ENCODE results near the gene PARP14. TPM values are rescaled to one million over a fixed set of nuclear protein-coding genes. Genes with fewer than 3 reads are reported as not detected.
A peak's percentile ranks its signal among the peaks of the same experiment; 100 is the strongest.

PARP14 gene
- total RNA-seq, 1 experiment from 2014 or later = 33.3 TPM

DNA sequence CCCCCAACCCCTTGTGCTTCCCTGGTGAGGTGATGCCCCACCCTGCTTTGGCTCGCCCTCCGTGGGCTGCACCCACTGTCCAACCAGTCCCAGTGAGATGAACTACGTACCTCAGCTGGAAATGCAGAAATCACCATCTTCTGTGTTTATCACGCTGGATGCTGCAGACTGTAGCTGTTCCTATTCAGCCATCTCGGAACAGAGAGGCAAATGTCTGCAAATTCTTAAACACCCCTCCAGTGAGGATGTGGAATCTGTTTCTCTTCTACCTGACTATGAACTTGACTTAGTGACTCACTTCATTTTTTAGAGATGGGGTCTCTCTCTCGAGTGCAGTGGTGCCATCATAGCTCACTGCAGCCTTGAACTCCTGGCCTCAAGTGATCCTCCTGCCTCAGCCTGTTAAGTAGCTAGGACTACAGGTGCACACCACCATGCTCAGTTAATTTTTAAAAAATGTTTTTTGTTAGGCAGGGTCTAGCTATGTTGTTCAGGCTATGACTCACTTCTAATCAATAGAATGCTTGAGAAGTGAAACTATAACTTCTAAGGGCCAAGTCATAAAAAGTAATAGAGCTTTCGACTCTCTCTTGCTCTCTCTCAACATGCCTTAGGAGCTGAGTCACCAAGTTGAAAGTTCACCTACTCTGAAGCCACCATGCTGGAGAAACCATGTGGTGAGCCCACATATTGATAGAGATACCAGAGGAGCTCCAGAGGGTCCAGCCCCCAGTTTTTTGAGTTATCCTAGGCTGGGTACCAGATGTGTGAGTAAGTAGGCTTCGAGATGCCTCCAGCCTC, 11.5 kb upstream of the PARP14 start:
- CTCF ChIA-PET = no interaction called here
- Histone ChIP-seq H3K9me3 (ENCODE audit: insufficient read depth, low read depth) (no peaks in the 10 kb centered on the region; the same call in 1 of the 2 replicates), H4K20me1 (ENCODE audit: insufficient read depth) (no peaks in the 10 kb centered on the region), H3F3A (ENCODE audit: insufficient read depth, low read depth) (peaks cover 3% of the 10 kb centered on the region; the same call in 1 of the 2 replicates), H3K4me1 (replicated peaks; ENCODE audit: insufficient read depth) (0 out of 2 replicates have a peak, but pooled peaks cover 12% of the 10 kb centered on the region), H3K9me2 (ENCODE audit: insufficient read depth) (no peaks in the 10 kb centered on the region), H3K4me3 (no peak overlapping the region), H3K79me2 (ENCODE audit: low read depth) (no peaks in the 10 kb centered on the region), H2AFZ (peak overlapping the region; percentile 72), H3K36me3 (ENCODE audit: low read depth) (no peaks in the 10 kb centered on the region), H3K27ac (peak overlapping the region; percentile 33; the same call in 1 of the 2 replicates), H3K4me2 (no peak overlapping the region), H3K27me3 (ENCODE audit: insufficient read depth, low read depth) (no peaks in the 10 kb centered on the region)
- intact Hi-C loops (cut with micrococcal nuclease; ENCODE audit: unreplicated experiment) = no loop called here
- TF ChIP-seq, protein P1, sequence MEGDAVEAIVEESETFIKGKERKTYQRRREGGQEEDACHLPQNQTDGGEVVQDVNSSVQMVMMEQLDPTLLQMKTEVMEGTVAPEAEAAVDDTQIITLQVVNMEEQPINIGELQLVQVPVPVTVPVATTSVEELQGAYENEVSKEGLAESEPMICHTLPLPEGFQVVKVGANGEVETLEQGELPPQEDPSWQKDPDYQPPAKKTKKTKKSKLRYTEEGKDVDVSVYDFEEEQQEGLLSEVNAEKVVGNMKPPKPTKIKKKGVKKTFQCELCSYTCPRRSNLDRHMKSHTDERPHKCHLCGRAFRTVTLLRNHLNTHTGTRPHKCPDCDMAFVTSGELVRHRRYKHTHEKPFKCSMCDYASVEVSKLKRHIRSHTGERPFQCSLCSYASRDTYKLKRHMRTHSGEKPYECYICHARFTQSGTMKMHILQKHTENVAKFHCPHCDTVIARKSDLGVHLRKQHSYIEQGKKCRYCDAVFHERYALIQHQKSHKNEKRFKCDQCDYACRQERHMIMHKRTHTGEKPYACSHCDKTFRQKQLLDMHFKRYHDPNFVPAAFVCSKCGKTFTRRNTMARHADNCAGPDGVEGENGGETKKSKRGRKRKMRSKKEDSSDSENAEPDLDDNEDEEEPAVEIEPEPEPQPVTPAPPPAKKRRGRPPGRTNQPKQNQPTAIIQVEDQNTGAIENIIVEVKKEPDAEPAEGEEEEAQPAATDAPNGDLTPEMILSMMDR (conservative IDR thresholded peaks at IDR 0.05) = no peak
- no peak for TF ChIP-seq EZH2 (IDR thresholded peaks at IDR 0.05; ENCODE audit: low read depth)
- DNase-seq = peak in 1 of 2 experiments; percentile 73
- POLR2A ChIA-PET (ENCODE audit: unreplicated experiment) = interaction anchor here (0.6 kb wide), 2 partner anchors 184 to 455 kb away, joined by 4 to 5 read pairs; no protein-coding TSS in a partner anchor
- no TSS peak for BruUV-seq (replicated peaks)

DNA sequence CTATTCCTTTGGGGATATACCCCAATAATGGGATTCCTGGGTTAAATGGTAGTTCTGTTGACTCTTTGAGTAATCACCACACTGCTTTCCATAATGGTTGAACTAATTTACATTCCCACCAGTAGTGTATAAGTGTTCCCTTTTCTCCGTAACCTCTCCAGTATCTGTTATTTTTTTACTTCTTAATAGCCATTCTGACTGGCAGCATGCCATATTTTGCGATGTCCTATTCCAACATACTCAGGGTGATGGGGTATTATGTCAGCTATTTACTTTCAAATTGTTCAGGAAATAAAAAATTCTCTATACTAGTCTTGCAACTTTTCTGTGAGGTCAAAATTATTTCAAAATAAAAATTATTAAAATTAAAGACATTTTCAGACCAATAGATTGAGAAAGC, 9.1 kb upstream of the PARP14 start:
- TF ChIP-seq EZH2 (IDR thresholded peaks at IDR 0.05; ENCODE audit: low read depth) = no peak
- TF ChIP-seq, protein P1 (conservative IDR thresholded peaks at IDR 0.05) = no peak
- intact Hi-C loops (cut with micrococcal nuclease; ENCODE audit: unreplicated experiment) = no loop called here
- Histone ChIP-seq H3K27ac (no peak overlapping the region), H3K36me3 (ENCODE audit: low read depth) (no peaks in the 10 kb centered on the region), H2AFZ (no peak overlapping the region), H3K4me3 (no peak overlapping the region), H3K9me2 (ENCODE audit: insufficient read depth) (no peaks in the 10 kb centered on the region), H3F3A (ENCODE audit: insufficient read depth, low read depth) (peaks cover 3% of the 10 kb centered on the region; the same call in 1 of the 2 replicates), H3K79me2 (ENCODE audit: low read depth) (no peaks in the 10 kb centered on the region), H3K27me3 (ENCODE audit: insufficient read depth, low read depth) (no peaks in the 10 kb centered on the region), H3K9me3 (ENCODE audit: insufficient read depth, low read depth) (peaks cover 6% of the 10 kb centered on the region; the same call in 1 of the 2 replicates), H4K20me1 (ENCODE audit: insufficient read depth) (no peaks in the 10 kb centered on the region), H3K4me1 (replicated peaks; ENCODE audit: insufficient read depth) (0 out of 2 replicates have a peak, but pooled peaks cover 12% of the 10 kb centered on the region), H3K4me2 (no peak overlapping the region)
- BruUV-seq (replicated peaks) = no TSS peak
- ChIA-PET CTCF (no interaction called here), POLR2A (ENCODE audit: unreplicated experiment) (interaction anchor here (0.7 kb wide), 1 partner anchor 20 kb away, joined by 10 read pairs; no protein-coding TSS in a partner anchor)
- DNase-seq = no peak

DNA sequence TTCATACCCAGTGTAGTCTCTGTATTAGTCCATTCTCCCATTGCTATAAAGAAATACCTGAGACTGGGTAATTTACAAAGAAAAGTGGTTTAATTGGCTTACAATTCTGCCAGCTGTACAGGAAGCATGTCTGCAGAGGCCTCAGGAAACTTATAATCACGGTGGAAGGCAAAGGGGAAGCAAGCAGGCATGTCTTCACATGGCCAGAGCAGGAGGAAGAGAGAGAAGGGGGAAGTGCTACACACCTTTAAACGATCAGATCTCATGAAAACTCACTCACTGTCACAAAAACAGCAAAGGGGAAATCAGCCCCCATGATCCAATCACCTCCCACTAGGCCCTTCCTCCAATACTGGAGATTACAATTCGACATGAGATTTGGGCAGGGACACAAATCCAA, 6.3 kb upstream of the PARP14 start:
- BruUV-seq (replicated peaks) = no TSS peak
- Histone ChIP-seq H3K9me2 (ENCODE audit: insufficient read depth) (no peaks in the 10 kb centered on the region), H3K36me3 (ENCODE audit: low read depth) (no peaks in the 10 kb centered on the region), H2AFZ (no peak overlapping the region), H3K4me1 (replicated peaks; ENCODE audit: insufficient read depth) (peaks cover 13% of the 10 kb centered on the region; the same call in 1 of the 2 replicates), H3K9me3 (ENCODE audit: insufficient read depth, low read depth) (peaks cover 6% of the 10 kb centered on the region; the same call in 1 of the 2 replicates), H3K27ac (no peak overlapping the region), H3K27me3 (ENCODE audit: insufficient read depth, low read depth) (no peaks in the 10 kb centered on the region), H3F3A (ENCODE audit: insufficient read depth, low read depth) (peaks cover 3% of the 10 kb centered on the region; the same call in 1 of the 2 replicates), H3K4me3 (no peak overlapping the region), H4K20me1 (ENCODE audit: insufficient read depth) (no peaks in the 10 kb centered on the region), H3K79me2 (ENCODE audit: low read depth) (no peaks in the 10 kb centered on the region), H3K4me2 (no peak overlapping the region)
- TF ChIP-seq EZH2 (IDR thresholded peaks at IDR 0.05; ENCODE audit: low read depth) = no peak
- TF ChIP-seq, protein P1 (conservative IDR thresholded peaks at IDR 0.05) = no peak
- POLR2A ChIA-PET (ENCODE audit: unreplicated experiment) = interaction anchor here (0.6 kb wide), 1 partner anchor 1974 kb away, joined by 9 read pairs; no protein-coding TSS in a partner anchor
- intact Hi-C loops (cut with micrococcal nuclease; ENCODE audit: unreplicated experiment) = no loop called here
- no peak for DNase-seq
- CTCF ChIA-PET = no interaction called here

All from PC-9 (cell line).